ENCODE results near the gene SPOCK1.

- TF ChIP-seq CTCF (IDR thresholded peaks at IDR 0.05; ENCODE audit: borderline replicate concordance, extremely low read depth, low read length, poor library complexity, severe bottlenecking) (no peak), EZH2 (IDR thresholded peaks at IDR 0.05; ENCODE audit: borderline replicate concordance, low read depth, low read length, severe bottlenecking) (no peak)
Measured at GRCh38 chr5:137236849-137237507, 262.1 kb downstream of the SPOCK1 start.
